ENCODE measurements around the gene BDP1.
A peak's percentile ranks its signal among the peaks of the same experiment; 100 is the strongest.

Gene BDP1

GRCh38 chr5:71586052-71586940 is 130.8 kb downstream of the BDP1 start:
- Histone ChIP-seq H3K27ac (ENCODE audit: low read depth, low read length) (peak overlapping the region; percentile 47), H3K4me3 (ENCODE audit: low read depth in 1 of 2, low read length in 2 of 2) (peak overlapping the region; percentile 89 to 96), H3K9ac (ENCODE audit: low read depth in 1 of 2, low read length in 2 of 2) (peak overlapping the region; percentile 79 to 82), H3K4me1 (ENCODE audit: control insufficient read depth in 1 of 2, insufficient read depth in 2 of 2, low read length in 2 of 2) (peaks cover 21 to 25% of the 10 kb centered on the region in 2 donors), H3K36me3 (ENCODE audit: control insufficient read depth in 1 of 2, insufficient read depth in 2 of 2, low read length in 2 of 2) (no peaks in the 10 kb centered on the region), H3K9me3 (ENCODE audit: control insufficient read depth in 1 of 2, low read length in 2 of 2) (no peaks in the 10 kb centered on the region), H3K27me3 (ENCODE audit: control insufficient read depth in 1 of 2, insufficient read depth in 2 of 2, low read length in 2 of 2) (no peaks in the 10 kb centered on the region)

GRCh38 chr5:71586941-71587765 is 131.7 kb downstream of the BDP1 start, which contains the start of gene MCCC2:
Gene MCCC2, plus strand, starts transcription at chr5:71587340. Its CDS starts 86 bp downstream, at chr5:71587426.
- H3K27me3 ChIP-seq (ENCODE audit: control insufficient read depth in 1 of 2, insufficient read depth in 2 of 2, low read length in 2 of 2): no peaks in the 10 kb centered on the region
- no peaks in the 10 kb centered on the region for H3K9me3 ChIP-seq (ENCODE audit: control insufficient read depth in 1 of 2, low read length in 2 of 2)
- peaks cover 21 to 25% of the 10 kb centered on the region in 2 donors for H3K4me1 ChIP-seq (ENCODE audit: control insufficient read depth in 1 of 2, insufficient read depth in 2 of 2, low read length in 2 of 2)
- peak within 1 kb of the TSS; percentile 89 to 96 for H3K4me3 ChIP-seq (ENCODE audit: low read depth in 1 of 2, low read length in 2 of 2)
- H3K27ac ChIP-seq (ENCODE audit: low read depth, low read length): peak within 1 kb of the TSS; percentile 67
- H3K9ac ChIP-seq (ENCODE audit: low read depth in 1 of 2, low read length in 2 of 2): peak within 1 kb of the TSS; percentile 79 to 82
- no peaks in the 10 kb centered on the region for H3K36me3 ChIP-seq (ENCODE audit: control insufficient read depth in 1 of 2, insufficient read depth in 2 of 2, low read length in 2 of 2)

- H3K27me3 ChIP-seq (ENCODE audit: control insufficient read depth in 1 of 2, insufficient read depth in 2 of 2, low read length in 2 of 2): no peaks in the 10 kb centered on the region
- H3K27ac ChIP-seq (ENCODE audit: low read depth, low read length): no peak overlapping the region
- H3K4me3 ChIP-seq (ENCODE audit: low read depth in 1 of 2, low read length in 2 of 2): peak overlapping the region; percentile 89 to 96
- no peaks in the 10 kb centered on the region for H3K36me3 ChIP-seq (ENCODE audit: control insufficient read depth in 1 of 2, insufficient read depth in 2 of 2, low read length in 2 of 2)
- H3K9me3 ChIP-seq (ENCODE audit: control insufficient read depth in 1 of 2, low read length in 2 of 2): no peaks in the 10 kb centered on the region
- H3K9ac ChIP-seq (ENCODE audit: low read depth in 1 of 2, low read length in 2 of 2): peak overlapping the region; percentile 79 to 82
- peaks cover 21 to 25% of the 10 kb centered on the region in 2 donors for H3K4me1 ChIP-seq (ENCODE audit: control insufficient read depth in 1 of 2, insufficient read depth in 2 of 2, low read length in 2 of 2)
Observed at GRCh38 chr5:71587766-71588532, 132.5 kb downstream of the BDP1 start.

GRCh38 chr5:71588533-71588885 is 133.1 kb downstream of the BDP1 start:
- Histone ChIP-seq H3K27ac (ENCODE audit: low read depth, low read length) (no peak overlapping the region), H3K9ac (ENCODE audit: low read depth in 1 of 2, low read length in 2 of 2) (no peak overlapping the region), H3K9me3 (ENCODE audit: control insufficient read depth in 1 of 2, low read length in 2 of 2) (no peaks in the 10 kb centered on the region), H3K4me3 (ENCODE audit: low read depth in 1 of 2, low read length in 2 of 2) (peak overlapping the region; percentile 48 to 89), H3K36me3 (ENCODE audit: control insufficient read depth in 1 of 2, insufficient read depth in 2 of 2, low read length in 2 of 2) (peaks cover 0 to 2% of the 10 kb centered on the region in 2 donors), H3K4me1 (ENCODE audit: control insufficient read depth in 1 of 2, insufficient read depth in 2 of 2, low read length in 2 of 2) (peaks cover 21 to 25% of the 10 kb centered on the region in 2 donors), H3K27me3 (ENCODE audit: control insufficient read depth in 1 of 2, insufficient read depth in 2 of 2, low read length in 2 of 2) (no peaks in the 10 kb centered on the region)

- Histone ChIP-seq H3K27me3 (ENCODE audit: control insufficient read depth in 1 of 2, insufficient read depth in 2 of 2, low read length in 2 of 2) (no peaks in the 10 kb centered on the region), H3K36me3 (ENCODE audit: control insufficient read depth in 1 of 2, insufficient read depth in 2 of 2, low read length in 2 of 2) (peaks cover 0 to 12% of the 10 kb centered on the region in 2 donors), H3K27ac (ENCODE audit: low read depth, low read length) (no peak overlapping the region), H3K4me3 (ENCODE audit: low read depth in 1 of 2, low read length in 2 of 2) (no peak overlapping the region), H3K9me3 (ENCODE audit: control insufficient read depth in 1 of 2, low read length in 2 of 2) (no peaks in the 10 kb centered on the region), H3K9ac (ENCODE audit: low read depth in 1 of 2, low read length in 2 of 2) (no peak overlapping the region), H3K4me1 (ENCODE audit: control insufficient read depth in 1 of 2, insufficient read depth in 2 of 2, low read length in 2 of 2) (peaks cover 21 to 25% of the 10 kb centered on the region in 2 donors)
Observed at GRCh38 chr5:71589903-71590302, 134.5 kb downstream of the BDP1 start.

- Histone ChIP-seq H3K4me1 (ENCODE audit: control insufficient read depth in 1 of 2, insufficient read depth in 2 of 2, low read length in 2 of 2) (peaks cover 21 to 25% of the 10 kb centered on the region in 2 donors), H3K27ac (ENCODE audit: low read depth, low read length) (no peak overlapping the region), H3K4me3 (ENCODE audit: low read depth in 1 of 2, low read length in 2 of 2) (no peak overlapping the region), H3K9me3 (ENCODE audit: control insufficient read depth in 1 of 2, low read length in 2 of 2) (no peaks in the 10 kb centered on the region), H3K9ac (ENCODE audit: low read depth in 1 of 2, low read length in 2 of 2) (no peak overlapping the region), H3K27me3 (ENCODE audit: control insufficient read depth in 1 of 2, insufficient read depth in 2 of 2, low read length in 2 of 2) (no peaks in the 10 kb centered on the region), H3K36me3 (ENCODE audit: control insufficient read depth in 1 of 2, insufficient read depth in 2 of 2, low read length in 2 of 2) (peaks cover 0 to 12% of the 10 kb centered on the region in 2 donors)
Observed at GRCh38 chr5:71591100-71591499, 135.6 kb downstream of the BDP1 start.

- H3K27ac ChIP-seq (ENCODE audit: low read depth, low read length): no peak overlapping the region
Observed at GRCh38 chr5:71596169-71596568, 140.7 kb downstream of the BDP1 start.

GRCh38 chr5:71597001-71597400 is 141.6 kb downstream of the BDP1 start:
- Histone ChIP-seq H3K9me3 (ENCODE audit: control insufficient read depth in 1 of 2, low read length in 2 of 2) (no peaks in the 10 kb centered on the region), H3K27ac (ENCODE audit: low read depth, low read length) (no peak overlapping the region), H3K4me1 (ENCODE audit: control insufficient read depth in 1 of 2, insufficient read depth in 2 of 2, low read length in 2 of 2) (peaks cover 0 to 4% of the 10 kb centered on the region in 2 donors), H3K4me3 (ENCODE audit: low read depth in 1 of 2, low read length in 2 of 2) (no peak overlapping the region), H3K27me3 (ENCODE audit: control insufficient read depth in 1 of 2, insufficient read depth in 2 of 2, low read length in 2 of 2) (no peaks in the 10 kb centered on the region), H3K9ac (ENCODE audit: low read depth in 1 of 2, low read length in 2 of 2) (no peak overlapping the region), H3K36me3 (ENCODE audit: control insufficient read depth in 1 of 2, insufficient read depth in 2 of 2, low read length in 2 of 2) (peaks cover 13 to 57% of the 10 kb centered on the region in 2 donors)

More at GRCh38 chr5:71596169-71596568, 140.7 kb downstream of the BDP1 start:
- peaks cover 0 to 4% of the 10 kb centered on the region in 2 donors for H3K4me1 ChIP-seq (ENCODE audit: control insufficient read depth in 1 of 2, insufficient read depth in 2 of 2, low read length in 2 of 2)
- H3K9me3 ChIP-seq (ENCODE audit: control insufficient read depth in 1 of 2, low read length in 2 of 2): no peaks in the 10 kb centered on the region
- no peak overlapping the region for H3K9ac ChIP-seq (ENCODE audit: low read depth in 1 of 2, low read length in 2 of 2)
- peaks cover 13 to 51% of the 10 kb centered on the region in 2 donors for H3K36me3 ChIP-seq (ENCODE audit: control insufficient read depth in 1 of 2, insufficient read depth in 2 of 2, low read length in 2 of 2)
- no peaks in the 10 kb centered on the region for H3K27me3 ChIP-seq (ENCODE audit: control insufficient read depth in 1 of 2, insufficient read depth in 2 of 2, low read length in 2 of 2)
- H3K4me3 ChIP-seq (ENCODE audit: low read depth in 1 of 2, low read length in 2 of 2): no peak overlapping the region

GRCh38 chr5:71600783-71601182 is 145.3 kb downstream of the BDP1 start:
- Histone ChIP-seq H3K36me3 (ENCODE audit: control insufficient read depth in 1 of 2, insufficient read depth in 2 of 2, low read length in 2 of 2) (peaks cover 13 to 66% of the 10 kb centered on the region in 2 donors), H3K9me3 (ENCODE audit: control insufficient read depth in 1 of 2, low read length in 2 of 2) (no peaks in the 10 kb centered on the region), H3K4me1 (ENCODE audit: control insufficient read depth in 1 of 2, insufficient read depth in 2 of 2, low read length in 2 of 2) (peaks cover 0 to 4% of the 10 kb centered on the region in 2 donors), H3K27me3 (ENCODE audit: control insufficient read depth in 1 of 2, insufficient read depth in 2 of 2, low read length in 2 of 2) (no peaks in the 10 kb centered on the region), H3K4me3 (ENCODE audit: low read depth in 1 of 2, low read length in 2 of 2) (no peak overlapping the region), H3K9ac (ENCODE audit: low read depth in 1 of 2, low read length in 2 of 2) (no peak overlapping the region), H3K27ac (ENCODE audit: low read depth, low read length) (no peak overlapping the region)
